BJ (cell line): Measurements from ENCODE around the gene FAM83C. TPM values are rescaled to one million over a fixed set of nuclear protein-coding genes. Genes with fewer than 3 reads are reported as not detected.

ENCODE experiments used
- CTCF ChIA-PET: fragments of 350-600 bp; formaldehyde crosslinking; extraction: SDS; loops from one replicate; lab custom pipeline; 2021; ENCODE audit warnings: antibody characterized with exemption, inconsistent platforms; lab: Yijun Ruan, JAX
- POLR2A ChIA-PET: fragments of 300-600 bp; sonication (Branson Sonifier 250); formaldehyde crosslinking; extraction: SDS; loops from one replicate; lab custom pipeline; 2021; ENCODE audit warnings: antibody characterized with exemption; lab: Charles Lee
- DNase-seq: peaks from one replicate; pipeline ENCODE4 v3.0.0-alpha.2; 2011; ENCODE audit warnings: low read depth
- H3K27me3 ChIP-seq: 2 replicates; pipeline ENCODE4 v1.6.0; 2011; ENCODE audit warnings: low read length; ENCODE audit not compliant: control insufficient read depth, insufficient read depth
- H3K36me3 ChIP-seq: 2 replicates; pipeline ENCODE4 v1.5.1; 2011; ENCODE audit warnings: low read length; ENCODE audit not compliant: control insufficient read depth, insufficient read depth
- H3K4me3 ChIP-seq: 2 replicates; pipeline ENCODE4 v1.5.1; 2011; ENCODE audit warnings: low read depth, mild to moderate bottlenecking, control low read depth, low read length
- polyA plus RNA-seq: library from polyadenylated mRNA; depleted of rRNA; stranded (reverse); fragments of >200 nt; gene quantifications from 2 replicates; pipeline ENCODE4 v1.2.3, GENCODE V29; 2011
- TF ChIP-seq, protein P1 (sequence below): IDR thresholded peaks from 2 replicates; pipeline ENCODE4 v1.5.1; 2011; ENCODE audit warnings: low read depth, mild to moderate bottlenecking, control low read depth, inconsistent platforms, low read length, moderate library complexity; ENCODE audit not compliant: insufficient read depth

FAM83C gene
- polyA plus RNA-seq, 1 experiment = not detected

DNA sequence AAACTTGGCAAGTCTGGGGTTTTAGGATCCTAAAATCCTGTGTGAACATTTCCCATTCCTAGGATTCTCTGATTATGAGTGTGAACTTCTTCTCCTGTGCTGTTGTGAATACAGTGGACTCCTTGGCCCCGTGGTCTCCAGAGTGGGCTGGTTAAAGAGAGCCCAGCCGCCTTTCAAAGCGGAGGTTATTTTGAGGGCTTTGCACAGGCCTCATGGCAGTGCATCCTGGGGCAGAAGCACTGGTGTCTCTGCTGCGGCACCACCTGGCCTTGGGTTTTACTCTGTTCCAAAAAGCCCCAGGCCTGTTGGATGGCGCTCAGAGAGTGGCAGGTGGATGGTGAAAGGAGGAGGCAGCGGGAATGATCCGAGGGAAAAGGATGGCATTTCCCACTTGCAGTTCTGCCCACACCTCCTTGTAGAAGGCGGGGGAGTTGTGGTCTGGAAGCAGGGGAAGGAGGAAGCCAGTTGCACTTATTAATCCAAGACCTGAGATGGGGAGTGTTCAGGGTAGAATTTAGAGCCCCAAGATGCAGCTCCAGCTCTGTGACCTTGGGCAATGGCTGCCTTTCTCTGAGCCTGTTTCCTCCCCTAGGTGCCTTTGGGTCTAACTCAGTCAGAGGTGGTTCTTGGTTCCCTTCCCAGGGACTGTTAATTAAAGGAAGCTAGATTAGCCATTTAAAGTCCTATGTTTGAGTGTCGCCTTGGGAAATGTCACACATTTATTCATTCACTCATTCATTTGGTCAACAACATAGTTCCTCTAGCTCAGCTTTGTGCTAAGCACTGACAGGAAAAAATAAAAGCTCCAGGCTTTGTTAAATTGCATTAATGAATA, 43.4 kb downstream of the FAM83C start:
- Histone ChIP-seq H3K27me3 (no peaks in the 10 kb centered on the region), H3K4me3 (no peak overlapping the region), H3K36me3 (no peaks in the 10 kb centered on the region)
- ChIA-PET CTCF (interaction anchor here (0.6 to 0.7 kb wide), 3 partner anchors 134 to 1635 kb away, joined by 3 read pairs; partner anchors contain the start of gene GDF5), POLR2A (no interaction called here)
- TF ChIP-seq, protein P1, sequence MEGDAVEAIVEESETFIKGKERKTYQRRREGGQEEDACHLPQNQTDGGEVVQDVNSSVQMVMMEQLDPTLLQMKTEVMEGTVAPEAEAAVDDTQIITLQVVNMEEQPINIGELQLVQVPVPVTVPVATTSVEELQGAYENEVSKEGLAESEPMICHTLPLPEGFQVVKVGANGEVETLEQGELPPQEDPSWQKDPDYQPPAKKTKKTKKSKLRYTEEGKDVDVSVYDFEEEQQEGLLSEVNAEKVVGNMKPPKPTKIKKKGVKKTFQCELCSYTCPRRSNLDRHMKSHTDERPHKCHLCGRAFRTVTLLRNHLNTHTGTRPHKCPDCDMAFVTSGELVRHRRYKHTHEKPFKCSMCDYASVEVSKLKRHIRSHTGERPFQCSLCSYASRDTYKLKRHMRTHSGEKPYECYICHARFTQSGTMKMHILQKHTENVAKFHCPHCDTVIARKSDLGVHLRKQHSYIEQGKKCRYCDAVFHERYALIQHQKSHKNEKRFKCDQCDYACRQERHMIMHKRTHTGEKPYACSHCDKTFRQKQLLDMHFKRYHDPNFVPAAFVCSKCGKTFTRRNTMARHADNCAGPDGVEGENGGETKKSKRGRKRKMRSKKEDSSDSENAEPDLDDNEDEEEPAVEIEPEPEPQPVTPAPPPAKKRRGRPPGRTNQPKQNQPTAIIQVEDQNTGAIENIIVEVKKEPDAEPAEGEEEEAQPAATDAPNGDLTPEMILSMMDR = no peak
- no peak for DNase-seq

DNA sequence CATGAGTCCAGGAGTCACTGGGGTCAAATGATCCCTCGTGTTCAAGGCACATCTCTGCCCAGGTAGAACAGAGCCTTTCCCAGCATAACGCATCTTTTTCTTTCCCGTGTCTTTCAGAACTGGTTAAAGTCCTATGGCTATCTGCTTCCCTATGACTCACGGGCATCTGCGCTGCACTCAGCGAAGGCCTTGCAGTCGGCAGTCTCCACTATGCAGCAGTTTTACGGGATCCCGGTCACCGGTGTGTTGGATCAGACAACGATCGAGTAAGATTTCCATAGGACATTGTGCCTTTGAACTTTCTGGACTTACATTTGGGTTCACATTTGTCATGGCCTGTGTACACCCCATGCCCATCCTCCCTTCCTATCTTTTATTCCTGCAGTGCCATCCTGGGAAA, 45.5 kb downstream of the FAM83C start:
- ChIA-PET POLR2A (no interaction called here), CTCF (no interaction called here)
- Histone ChIP-seq H3K4me3 (no peak overlapping the region), H3K27me3 (no peaks in the 10 kb centered on the region), H3K36me3 (no peaks in the 10 kb centered on the region)
- TF ChIP-seq, protein P1 = no peak
- DNase-seq = no peak

DNA sequence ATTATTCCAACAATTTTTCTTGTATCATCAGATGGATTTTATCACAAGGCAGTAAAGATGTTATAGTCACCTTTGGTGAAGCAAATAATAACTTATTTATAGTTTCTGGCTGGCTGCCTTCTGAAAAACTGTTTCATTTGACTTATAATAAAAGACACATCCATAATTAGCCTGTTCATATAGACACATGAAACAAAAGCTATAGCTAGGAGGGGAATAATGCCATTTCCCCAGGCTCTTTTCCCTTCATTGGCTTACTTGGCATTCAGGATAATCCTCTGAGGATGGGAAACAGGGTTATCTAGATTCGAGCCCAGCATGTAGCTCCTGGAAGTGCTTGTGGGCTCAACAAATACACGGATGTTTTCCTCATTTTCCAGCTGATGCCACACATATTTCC, 48.2 kb downstream of the FAM83C start:
- TF ChIP-seq, protein P1 = no peak

DNA sequence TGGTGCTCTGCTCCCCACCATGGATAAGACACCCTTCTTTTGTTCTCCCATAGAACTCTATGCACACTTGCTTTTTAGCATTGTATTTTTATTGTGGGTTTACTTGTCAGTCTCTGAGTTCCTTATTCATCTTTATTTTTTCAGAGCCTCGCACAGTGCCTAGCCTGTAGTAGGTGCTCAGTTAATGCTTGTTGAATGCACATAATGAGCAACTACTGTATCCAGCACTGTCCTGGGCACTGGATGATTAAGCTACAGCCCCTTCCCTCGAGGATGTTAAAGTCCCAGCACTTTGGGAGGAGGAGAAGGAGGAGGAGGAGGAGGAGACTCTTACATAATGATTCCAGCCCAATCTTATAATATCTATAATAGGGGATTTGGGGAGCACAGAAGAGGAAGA, 48.9 kb downstream of the FAM83C start:
- POLR2A ChIA-PET = no interaction called here
- CTCF ChIA-PET = interaction anchor here (0.7 kb wide), 1 partner anchor 25 kb away, joined by 3 read pairs; no protein-coding TSS in a partner anchor
- TF ChIP-seq, protein P1 = no peak
- Histone ChIP-seq H3K27me3 (no peaks in the 10 kb centered on the region), H3K36me3 (no peaks in the 10 kb centered on the region), H3K4me3 (no peak overlapping the region)
- no peak for DNase-seq

More for the DNA sequence above, 48.2 kb downstream of the FAM83C start:
- H3K27me3 ChIP-seq = no peaks in the 10 kb centered on the region
- H3K4me3 ChIP-seq = no peak overlapping the region
- ChIA-PET POLR2A (no interaction called here), CTCF (no interaction called here)
- H3K36me3 ChIP-seq = no peaks in the 10 kb centered on the region
- DNase-seq = no peak

DNA sequence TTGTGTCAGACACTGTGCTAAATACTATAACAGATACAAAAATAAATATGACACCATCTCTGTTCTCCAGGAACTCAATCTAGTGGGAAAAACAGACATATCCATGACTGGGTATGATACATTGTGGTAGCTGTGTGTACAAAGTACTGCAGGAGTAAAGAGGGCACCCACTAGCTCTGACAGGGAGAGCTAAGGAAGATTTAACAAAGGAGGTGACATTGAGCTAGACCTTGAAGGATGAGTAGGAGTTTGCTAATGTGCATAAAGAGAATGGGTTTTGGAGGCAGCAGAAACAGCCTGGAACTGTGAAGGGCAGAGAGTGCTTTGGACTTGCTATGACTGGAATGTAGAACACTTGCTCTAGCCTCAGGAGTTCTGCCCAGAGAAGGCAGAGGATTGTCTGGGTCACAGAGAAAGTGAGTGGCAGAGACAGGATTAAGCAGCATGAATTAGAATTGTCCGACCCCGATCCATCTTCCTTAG, 51.4 kb downstream of the FAM83C start:
- DNase-seq = no peak
- CTCF ChIA-PET = interaction anchor here (0.8 kb wide), 1 partner anchor 28 kb away, joined by 4 read pairs; no protein-coding TSS in a partner anchor

More for the DNA sequence above, 51.4 kb downstream of the FAM83C start:
- POLR2A ChIA-PET = no interaction called here
- Histone ChIP-seq H3K4me3 (no peak overlapping the region), H3K36me3 (no peaks in the 10 kb centered on the region), H3K27me3 (no peaks in the 10 kb centered on the region)
- TF ChIP-seq, protein P1 = no peak
